IPS-20b (cell line): Measurements from ENCODE around the gene HBG2.

Source experiments
- H3K27ac ChIP-seq: one replicate; pipeline ENCODE4 v1.5.1; 2013; ENCODE audit warnings: low read length
- H3K27me3 ChIP-seq: 2 replicates; pipeline ENCODE4 v1.6.1; 2013; ENCODE audit warnings: mild to moderate bottlenecking, low read length, inconsistent platforms; ENCODE audit not compliant: insufficient read depth
- H3K36me3 ChIP-seq: 2 replicates; pipeline ENCODE4 v1.6.1; 2013; ENCODE audit warnings: low read depth, mild to moderate bottlenecking, inconsistent platforms, low read length, moderate library complexity; ENCODE audit not compliant: insufficient read depth
- H3K4me1 ChIP-seq: 2 replicates; pipeline ENCODE4 v1.6.1; 2013; ENCODE audit warnings: mild to moderate bottlenecking, control low read depth, inconsistent platforms, low read length, moderate library complexity; ENCODE audit not compliant: insufficient read depth
- H3K4me3 ChIP-seq: 2 replicates; pipeline ENCODE4 v1.5.1; 2013; ENCODE audit warnings: mild to moderate bottlenecking, low read length, inconsistent platforms
- H3K9ac ChIP-seq: 2 replicates; pipeline ENCODE4 v1.6.1; 2013; ENCODE audit warnings: low read depth, mild to moderate bottlenecking, inconsistent platforms, low read length, moderate library complexity
- H3K9me3 ChIP-seq: 2 replicates; pipeline ENCODE4 v1.6.1; 2013; ENCODE audit warnings: mild to moderate bottlenecking, low read depth, low read length, inconsistent platforms; ENCODE audit not compliant: insufficient read depth

The HBG2 gene

GRCh38 chr11:5234381-5234834 is 20.2 kb downstream of the HBG2 start, which contains the start of gene HBD:
Gene HBD (minus strand): TSS chr11:5234483. CDS start chr11:5234433, 50 bp downstream.
- H3K27ac ChIP-seq = no peak within 1 kb of the TSS
- no peaks in the 10 kb centered on the region for H3K27me3 ChIP-seq
- no peaks in the 10 kb centered on the region for H3K36me3 ChIP-seq
- no peaks in the 10 kb centered on the region for H3K9me3 ChIP-seq
- H3K4me1 ChIP-seq = no peaks in the 10 kb centered on the region
- H3K9ac ChIP-seq = no peak within 1 kb of the TSS
- no peak within 1 kb of the TSS for H3K4me3 ChIP-seq

DNA sequence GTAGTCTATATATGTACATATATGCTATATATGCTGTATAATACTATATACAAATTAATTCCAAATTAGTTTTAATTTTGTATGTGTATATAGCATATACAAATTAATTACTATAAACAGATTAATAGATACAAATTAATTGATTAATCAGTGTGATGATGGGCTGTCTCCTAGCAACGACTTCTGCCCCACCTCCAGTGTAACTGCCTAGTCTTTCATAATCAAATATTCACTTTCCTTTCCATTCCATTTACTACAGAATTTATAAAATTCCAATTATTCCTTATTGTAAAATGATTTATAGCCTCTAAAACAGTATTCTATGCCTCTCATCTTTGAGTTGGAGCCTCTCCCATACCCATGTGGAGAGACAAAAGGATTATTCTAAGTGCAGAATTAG is 21.3 kb downstream of the HBG2 start:
- Histone ChIP-seq H3K27me3 (no peaks in the 10 kb centered on the region), H3K27ac (no peak overlapping the region), H3K4me3 (no peak overlapping the region), H3K36me3 (no peaks in the 10 kb centered on the region), H3K9me3 (no peaks in the 10 kb centered on the region), H3K9ac (no peak overlapping the region), H3K4me1 (no peaks in the 10 kb centered on the region)

DNA sequence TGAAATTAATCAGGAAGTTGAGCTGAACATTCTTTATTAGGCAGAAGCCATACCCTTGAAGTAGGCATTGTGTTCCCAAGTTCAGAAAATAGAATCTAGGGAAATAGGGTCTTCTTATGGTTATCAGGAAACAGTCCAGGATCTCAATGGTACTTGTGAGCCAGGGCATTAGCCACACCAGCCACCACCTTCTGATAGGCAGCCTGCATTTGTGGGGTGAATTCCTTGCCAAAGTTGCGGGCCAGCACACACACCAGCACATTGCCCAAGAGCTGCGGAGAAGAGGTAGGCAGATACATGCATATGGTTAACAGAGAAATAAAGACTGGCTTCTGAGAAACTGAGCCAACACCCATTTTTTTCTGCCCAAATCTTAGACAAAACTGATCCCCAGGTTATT is 21.8 kb downstream of the HBG2 start:
- no peak overlapping the region for H3K27ac ChIP-seq
- no peak overlapping the region for H3K4me3 ChIP-seq
- H3K9me3 ChIP-seq = no peaks in the 10 kb centered on the region
- no peaks in the 10 kb centered on the region for H3K27me3 ChIP-seq
- H3K36me3 ChIP-seq = no peaks in the 10 kb centered on the region
- H3K9ac ChIP-seq = no peak overlapping the region
- no peaks in the 10 kb centered on the region for H3K4me1 ChIP-seq

- no peak overlapping the region for H3K27ac ChIP-seq
- H3K4me3 ChIP-seq = no peak overlapping the region
- H3K36me3 ChIP-seq = no peaks in the 10 kb centered on the region
- H3K27me3 ChIP-seq = no peaks in the 10 kb centered on the region
- H3K9ac ChIP-seq = no peak overlapping the region
- H3K9me3 ChIP-seq = no peaks in the 10 kb centered on the region
- no peaks in the 10 kb centered on the region for H3K4me1 ChIP-seq
These were observed 22.4 kb downstream of the HBG2 start for GRCh38 chr11:5232176-5232575.

- no peak overlapping the region for H3K9ac ChIP-seq
- H3K4me3 ChIP-seq = no peak overlapping the region
- no peaks in the 10 kb centered on the region for H3K27me3 ChIP-seq
- H3K27ac ChIP-seq = no peak overlapping the region
- no peaks in the 10 kb centered on the region for H3K9me3 ChIP-seq
- H3K36me3 ChIP-seq = no peaks in the 10 kb centered on the region
- no peaks in the 10 kb centered on the region for H3K4me1 ChIP-seq
These were observed 23.5 kb downstream of the HBG2 start for GRCh38 chr11:5231111-5231510.

DNA sequence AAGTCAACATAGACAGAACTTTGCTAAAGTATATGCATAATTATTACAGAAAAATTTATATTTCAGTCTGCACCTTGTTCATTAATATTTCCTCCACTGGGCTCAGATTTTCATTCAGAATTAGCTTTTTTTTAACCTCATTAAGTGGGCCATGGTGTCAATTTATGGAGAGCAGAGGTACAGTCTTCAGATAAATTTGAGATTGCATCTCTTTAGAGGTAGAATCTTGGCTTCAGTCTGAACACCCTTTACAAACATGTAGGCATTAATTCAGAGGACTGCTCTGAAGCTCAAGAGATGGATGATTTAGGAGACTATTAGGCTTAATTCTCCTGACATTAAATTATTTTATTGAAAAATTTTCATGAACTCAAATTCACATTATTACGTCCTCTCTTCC is 24.3 kb downstream of the HBG2 start:
- H3K9ac ChIP-seq = no peak overlapping the region
- H3K36me3 ChIP-seq = no peaks in the 10 kb centered on the region
- H3K9me3 ChIP-seq = no peaks in the 10 kb centered on the region
- no peak overlapping the region for H3K27ac ChIP-seq
- no peaks in the 10 kb centered on the region for H3K27me3 ChIP-seq
- H3K4me3 ChIP-seq = no peak overlapping the region
- H3K4me1 ChIP-seq = no peaks in the 10 kb centered on the region

GRCh38 chr11:5229796-5230195 is 24.8 kb downstream of the HBG2 start:
- Histone ChIP-seq H3K4me1 (no peaks in the 10 kb centered on the region), H3K4me3 (no peak overlapping the region), H3K27ac (no peak overlapping the region), H3K9ac (no peak overlapping the region), H3K27me3 (no peaks in the 10 kb centered on the region), H3K36me3 (no peaks in the 10 kb centered on the region), H3K9me3 (no peaks in the 10 kb centered on the region)

- Histone ChIP-seq H3K9ac (no peak overlapping the region), H3K4me3 (no peak overlapping the region), H3K4me1 (no peaks in the 10 kb centered on the region), H3K36me3 (no peaks in the 10 kb centered on the region), H3K9me3 (no peaks in the 10 kb centered on the region), H3K27me3 (no peaks in the 10 kb centered on the region), H3K27ac (no peak overlapping the region)
These were observed 25.2 kb downstream of the HBG2 start for GRCh38 chr11:5229356-5229755.

DNA sequence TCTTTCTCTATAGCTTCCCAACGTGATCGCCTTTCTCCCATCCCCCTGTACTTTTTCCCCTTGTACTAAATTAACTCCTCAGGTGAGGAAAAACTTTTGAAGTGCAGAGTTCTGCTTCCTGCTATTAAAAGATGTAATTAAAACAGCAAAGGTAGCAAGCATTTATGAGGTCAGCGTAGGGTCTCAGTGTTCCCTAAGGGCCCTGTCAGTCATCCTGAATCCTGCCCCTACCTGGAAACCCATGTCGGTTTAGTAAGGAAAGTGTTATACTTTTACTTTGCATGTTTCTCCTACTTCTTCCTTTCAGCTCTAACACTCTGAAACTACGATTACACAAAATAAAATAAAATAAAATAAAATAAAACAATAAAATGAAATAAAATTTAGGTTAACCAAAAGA is 26.5 kb downstream of the HBG2 start:
- H3K27ac ChIP-seq = no peak overlapping the region
- no peaks in the 10 kb centered on the region for H3K4me1 ChIP-seq
- no peaks in the 10 kb centered on the region for H3K27me3 ChIP-seq
- no peaks in the 10 kb centered on the region for H3K36me3 ChIP-seq
- H3K9ac ChIP-seq = no peak overlapping the region
- H3K4me3 ChIP-seq = no peak overlapping the region
- H3K9me3 ChIP-seq = no peaks in the 10 kb centered on the region

- H3K36me3 ChIP-seq = no peaks in the 10 kb centered on the region
- no peak overlapping the region for H3K27ac ChIP-seq
- no peak overlapping the region for H3K4me3 ChIP-seq
- H3K27me3 ChIP-seq = no peaks in the 10 kb centered on the region
- H3K9me3 ChIP-seq = no peaks in the 10 kb centered on the region
- no peaks in the 10 kb centered on the region for H3K4me1 ChIP-seq
- H3K9ac ChIP-seq = no peak overlapping the region
These were observed 26.9 kb downstream of the HBG2 start for GRCh38 chr11:5227681-5228080.

- no peak within 1 kb of the TSS for H3K4me3 ChIP-seq
- H3K4me1 ChIP-seq = no peaks in the 10 kb centered on the region
- no peaks in the 10 kb centered on the region for H3K36me3 ChIP-seq
- H3K9ac ChIP-seq = no peak within 1 kb of the TSS
- H3K9me3 ChIP-seq = peaks cover 4% of the 10 kb centered on the region; the same call in 1 of the 2 replicates
- no peak within 1 kb of the TSS for H3K27ac ChIP-seq
- no peaks in the 10 kb centered on the region for H3K27me3 ChIP-seq
These were observed 27.8 kb downstream of the HBG2 start, which contains the start of gene HBB for GRCh38 chr11:5226732-5227310. Gene HBB (minus strand): TSS chr11:5227071. CDS start chr11:5227021, 50 bp downstream.

DNA sequence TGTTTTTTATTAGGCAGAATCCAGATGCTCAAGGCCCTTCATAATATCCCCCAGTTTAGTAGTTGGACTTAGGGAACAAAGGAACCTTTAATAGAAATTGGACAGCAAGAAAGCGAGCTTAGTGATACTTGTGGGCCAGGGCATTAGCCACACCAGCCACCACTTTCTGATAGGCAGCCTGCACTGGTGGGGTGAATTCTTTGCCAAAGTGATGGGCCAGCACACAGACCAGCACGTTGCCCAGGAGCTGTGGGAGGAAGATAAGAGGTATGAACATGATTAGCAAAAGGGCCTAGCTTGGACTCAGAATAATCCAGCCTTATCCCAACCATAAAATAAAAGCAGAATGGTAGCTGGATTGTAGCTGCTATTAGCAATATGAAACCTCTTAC is 29.1 kb downstream of the HBG2 start:
- H3K9me3 ChIP-seq = peaks cover 4% of the 10 kb centered on the region
- H3K27ac ChIP-seq = no peak overlapping the region
- no peaks in the 10 kb centered on the region for H3K4me1 ChIP-seq
- H3K4me3 ChIP-seq = no peak overlapping the region
- H3K27me3 ChIP-seq = no peaks in the 10 kb centered on the region
- no peak overlapping the region for H3K9ac ChIP-seq
- H3K36me3 ChIP-seq = no peaks in the 10 kb centered on the region
